Erythroblast (primary cell): ENCODE results near the gene IFT80.

Experiments used
- GATA1 ChIP-seq: IDR thresholded peaks from 2 replicates; pipeline ENCODE4 v1.6.1; 2011; ENCODE audit warnings: low read depth, mild to moderate bottlenecking, control low read depth, low read length, moderate library complexity
- POLR2A ChIP-seq: IDR thresholded peaks from 2 replicates; pipeline ENCODE4 v1.6.1; 2011; ENCODE audit warnings: mild to moderate bottlenecking, low read length

DNA sequence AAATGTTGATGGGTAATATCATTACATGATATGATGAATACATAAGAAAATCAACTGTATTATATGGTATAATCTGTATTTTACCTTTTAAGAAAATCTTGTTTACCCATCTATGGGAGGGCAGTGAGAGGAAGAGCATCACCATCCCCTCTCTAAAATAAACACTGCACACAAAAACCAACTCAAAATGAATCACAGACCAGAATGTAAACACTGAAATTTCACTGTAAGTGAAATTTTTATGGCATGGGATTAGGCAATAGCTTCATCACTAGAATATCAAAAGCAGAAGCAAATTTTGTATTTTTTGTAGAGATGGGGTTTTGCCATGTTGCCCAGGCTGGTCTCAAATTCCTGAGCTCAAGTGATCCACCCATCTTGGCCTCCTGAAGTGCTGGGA lies 26.2 kb downstream of the IFT80 start:
- TF ChIP-seq POLR2A = no peak
- no peak for TF ChIP-seq GATA1
